Pancreas (tissue), 10 donors: ENCODE measurements around the gene RNF125. TPM values are rescaled to one million over a fixed set of nuclear protein-coding genes. Genes with fewer than 3 reads are reported as not detected.

Experiments
- ATAC-seq, 4 donors: fragments of 200-7000 bp; cut with Tn5 transposase; one replicate each; pipeline versions ENCODE4 v1.8.0 to v1.9.1; 2020; ENCODE audit warnings: mild to moderate bottlenecking in 4 of 4, moderate library complexity in 4 of 4
- DNase-seq, 6 donors: peaks; one replicate each; pipeline ENCODE4 v3.0.0-alpha.2; 2020
- FAIRE-seq: peaks from 2 replicates; lab custom pipeline; 2012; peaks lifted over from hg19 to GRCh38; lab: Jason Lieb, UNC
- H3K27ac ChIP-seq, 4 donors: fragments of 200-600 bp; sonication (generic); 1 replicate in 3 of 4; 2 replicates in 1 of 4; pipeline versions ENCODE4 v1.5.0 to v1.8.0; 2020
- H3K27me3 ChIP-seq, 4 donors: fragments of 200-600 bp; one replicate each; pipeline ENCODE4 v1.8.0; 2021
- H3K36me3 ChIP-seq, 3 donors: fragments of 200-600 bp; sonication (generic) in 1 of 3; one replicate each; pipeline versions ENCODE4 v1.5.0 to v1.8.0; 2020 to 2021
- H3K4me1 ChIP-seq, 3 donors: fragments of 200-600 bp; one replicate each; pipeline ENCODE4 v1.8.0; 2021
- H3K4me3 ChIP-seq, 4 donors: fragments of 200-600 bp; sonication (generic) in 2 of 4; one replicate each; pipeline versions ENCODE4 v1.5.0 to v1.8.0; 2020 to 2021
- H3K9me3 ChIP-seq, 4 donors: fragments of 200-600 bp; one replicate each; pipeline ENCODE4 v1.8.0; 2021
- CTCF ChIP-seq, 4 donors: fragments of 200-600 bp; sonication (generic) in 3 of 4; IDR thresholded peaks; one replicate each; pipeline versions ENCODE4 v1.5.0 to v1.8.0; 2021; ENCODE audit warnings: antibody characterized with exemption in 4 of 4
- WGBS, 2 donors: extraction: QIAGEN DNeasy Blood & Tissue Kit; methylation state at CpG; one replicate each; pipeline ENCODE4 v1.1.7; 2013; 5-methylcytosine and 5-hydroxymethylcytosine counted together
- intact Hi-C, 3 donors: fragments of 100-400 bp; cut with DNase I; formaldehyde crosslinking; loops; one replicate each; pipeline versions ENCODE4 v1.11.1 to v1.14.2; 2022
- polyA plus RNA-seq, 2 donors: library from polyadenylated mRNA; stranded (reverse); fragments of 200-250 nt; gene quantifications; one replicate each; pipeline ENCODE4 v1.2.3, GENCODE V29; 2013
- total RNA-seq, 6 donors: library from RNA; stranded (reverse); fragmentation: NEBNext Ultra II Directional in 4 of 6; extraction: Animal tissue kit (Norgen Biotek cat#: 25700) in 4 of 6; gene quantifications; one replicate each; pipeline versions ENCODE4 v1.2.1 to v1.2.4, GENCODE V29; 2021 to 2023
- donor health status: healthy with polysubstance abuse.
- donor health status: DM: no; HTN: no; CAD: no; lungs with moderate emphysema.
- donor health status: DM: no; HTN: no; CAD: no.
- donor health status: control.
- donor health status: control.
- donor health status: Bipolar disorder and iron deficiency.
- donor health status: DM: yes; HTN: yes; CAD: no.
- donor health status: DM: no; HTN: no; CAD: no.
- donor health status: DM: no; HTN: no; CAD: no.
- donor health status: DM: yes; HTN: yes; CAD: no.

RNF125 gene
- total and polyA plus RNA-seq, 8 donors = 0.92 to 3.5 (median 2.1) TPM

GRCh38 chr18:32025744-32026143 lies 7.1 kb downstream of the RNF125 start:
- WGBS, 2 donors = 90 to 96% methylated on average over 2 of the region's 2 CpGs
- H3K4me1 ChIP-seq = peaks cover 12 to 13% (median 13%) of the 10 kb centered on the region in 3 donors
- TF ChIP-seq CTCF (IDR thresholded peaks at IDR 0.05) = no peak
- no peak overlapping the region for H3K4me3 ChIP-seq
- H3K9me3 ChIP-seq = no peaks in the 10 kb centered on the region
- no peak for DNase-seq
- H3K36me3 ChIP-seq = no peaks in the 10 kb centered on the region
- no peak for ATAC-seq
- no peak for FAIRE-seq
- H3K27ac ChIP-seq = no peak overlapping the region
- H3K27me3 ChIP-seq = no peaks in the 10 kb centered on the region
- intact Hi-C loops = no loop called here

GRCh38 chr18:32026491-32027086 lies 8.0 kb downstream of the RNF125 start:
- WGBS, 2 donors = 63 to 72% methylated on average over 4 of the region's 4 CpGs
- H3K36me3 ChIP-seq = no peaks in the 10 kb centered on the region
- no peak for FAIRE-seq

GRCh38 chr18:32029558-32029957 lies 10.9 kb downstream of the RNF125 start:
- no peak for ATAC-seq
- no peak for TF ChIP-seq CTCF (IDR thresholded peaks at IDR 0.05)
- Histone ChIP-seq H3K27ac (no peak overlapping the region), H3K4me1 (no peaks in the 10 kb centered on the region), H3K27me3 (no peaks in the 10 kb centered on the region), H3K9me3 (no peaks in the 10 kb centered on the region), H3K36me3 (no peaks in the 10 kb centered on the region), H3K4me3 (no peak overlapping the region)
- intact Hi-C loops = no loop called here
- no peak for FAIRE-seq
- no peak for DNase-seq
- WGBS, 2 donors = 65 to 68% methylated on average over 1 of the region's 1 CpG

More at GRCh38 chr18:32026491-32027086, 8.0 kb downstream of the RNF125 start:
- Histone ChIP-seq H3K9me3 (no peaks in the 10 kb centered on the region), H3K4me1 (peaks cover 11 to 12% (median 12%) of the 10 kb centered on the region in 3 donors), H3K4me3 (no peak overlapping the region), H3K27ac (no peak overlapping the region), H3K27me3 (no peaks in the 10 kb centered on the region)
- ATAC-seq (no peak), DNase-seq (no peak)
- intact Hi-C loops = no loop called here
- TF ChIP-seq CTCF (IDR thresholded peaks at IDR 0.05) = no peak

GRCh38 chr18:32032609-32033008 lies 14.0 kb downstream of the RNF125 start:
- no peaks in the 10 kb centered on the region for H3K4me1 ChIP-seq
- H3K9me3 ChIP-seq = no peaks in the 10 kb centered on the region
- TF ChIP-seq CTCF (IDR thresholded peaks at IDR 0.05) = no peak
- no peak overlapping the region for H3K4me3 ChIP-seq
- FAIRE-seq (no peak), DNase-seq (no peak), ATAC-seq (no peak)
- WGBS, 2 donors = 90 to 93% methylated on average over 9 of the region's 9 CpGs
- no peaks in the 10 kb centered on the region for H3K36me3 ChIP-seq
- H3K27ac ChIP-seq = no peak overlapping the region
- intact Hi-C loops = no loop called here
- H3K27me3 ChIP-seq = no peaks in the 10 kb centered on the region

GRCh38 chr18:32036506-32037180 lies 18.0 kb downstream of the RNF125 start:
- DNase-seq (no peak), ATAC-seq (no peak), FAIRE-seq (no peak)
- TF ChIP-seq CTCF (IDR thresholded peaks at IDR 0.05) = no peak
- Histone ChIP-seq H3K4me1 (no peaks in the 10 kb centered on the region), H3K36me3 (no peaks in the 10 kb centered on the region), H3K9me3 (no peaks in the 10 kb centered on the region), H3K27ac (no peak overlapping the region), H3K4me3 (no peak overlapping the region), H3K27me3 (no peaks in the 10 kb centered on the region)
- intact Hi-C loops = no loop called here
- 94 to 95% methylated on average over 5 of the region's 5 CpGs for WGBS, 2 donors
